Caco-2 (cell line): ENCODE data around the gene NTN5. TPM values are rescaled to one million over a fixed set of nuclear protein-coding genes. Genes with fewer than 3 reads are reported as not detected.

Source experiments
- BruUV-seq: library from RNA; stranded (reverse); fragments of 400-500 nt; replicated peaks from 2 replicates; lab custom pipeline; 2021; lab: Mats Ljungman, UMichigan
- CTCF ChIA-PET: fragments of 300-600 bp; sonication (Branson Sonifier 250); formaldehyde crosslinking; loops from one replicate; lab custom pipeline; 2022; ENCODE audit warnings: antibody characterized with exemption; lab: Charles Lee
- POLR2A ChIA-PET: fragments of 300-600 bp; sonication (Branson Sonifier 250); formaldehyde crosslinking; loops from one replicate; lab custom pipeline; 2022; ENCODE audit warnings: antibody characterized with exemption; lab: Charles Lee
- DNase-seq, 2 experiments: peaks; one replicate each; pipeline versions ENCODE4 v3.0.0 to v3.0.0-alpha.2; 2020 to 2022
- H3K27me3 ChIP-seq: replicated peaks from 2 replicates; pipeline ENCODE4 v1.6.0; 2011; ENCODE audit warnings: low read length; ENCODE audit not compliant: control insufficient read depth, insufficient read depth
- H3K36me3 ChIP-seq: 2 replicates; pipeline ENCODE4 v1.5.1; 2011; ENCODE audit warnings: low read length; ENCODE audit not compliant: control insufficient read depth, insufficient read depth
- H3K4me1 ChIP-seq: fragments of 250-450 bp; sonication (Bioruptor Pico); 2 replicates; pipeline ENCODE4 v1.5.1; 2020; ENCODE audit warnings: mild to moderate bottlenecking
- H3K4me3 ChIP-seq: 2 replicates; pipeline ENCODE4 v1.5.1; 2011; ENCODE audit warnings: low read depth, mild to moderate bottlenecking, control low read depth, low read length
- H3K9me3 ChIP-seq: fragments of 250-450 bp; sonication (Bioruptor Pico); 2 replicates; pipeline ENCODE4 v1.5.1; 2020; ENCODE audit warnings: mild to moderate bottlenecking, moderate library complexity
- H3K27ac Mint-ChIP-seq: one replicate; pipeline ENCODE4 v1.8.0; 2022; ENCODE audit warnings: mixed read lengths; ENCODE audit not compliant: unreplicated experiment
- H3K27me3 Mint-ChIP-seq: one replicate; pipeline ENCODE4 v1.8.0; 2022; ENCODE audit warnings: mixed read lengths; ENCODE audit not compliant: insufficient read depth, unreplicated experiment
- H3K36me3 Mint-ChIP-seq: one replicate; pipeline ENCODE4 v1.8.0; 2022; ENCODE audit warnings: mild to moderate bottlenecking, mixed read lengths; ENCODE audit not compliant: insufficient read depth, unreplicated experiment
- H3K4me1 Mint-ChIP-seq: one replicate; pipeline ENCODE4 v1.8.0; 2022; ENCODE audit warnings: low read depth, mixed read lengths; ENCODE audit not compliant: unreplicated experiment
- H3K4me3 Mint-ChIP-seq: one replicate; pipeline ENCODE4 v1.8.0; 2022; ENCODE audit warnings: mild to moderate bottlenecking, moderate library complexity, mixed read lengths; ENCODE audit not compliant: unreplicated experiment
- H3K9me3 Mint-ChIP-seq: one replicate; pipeline ENCODE4 v1.8.0; 2022; ENCODE audit warnings: mixed read lengths; ENCODE audit not compliant: unreplicated experiment
- intact Hi-C: fragments of 100-400 bp; cut with micrococcal nuclease; formaldehyde crosslinking; loops from one replicate; pipeline ENCODE4 v1.10.0; 2022; ENCODE audit not compliant: unreplicated experiment
- total RNA-seq: library from RNA; stranded (reverse); gene quantifications from 2 replicates; pipeline ENCODE4 v1.2.3, GENCODE V29; 2022
- TF ChIP-seq, protein P1 (sequence below), 2 experiments: fragments of 200-600 bp in 1 of 2; IDR thresholded peaks; 1 replicate in 1 of 2; 2 replicates in 1 of 2; pipeline versions ENCODE4 v1.5.1 to v1.8.0; 2011 to 2022; ENCODE audit warnings: antibody characterized with exemption in 1 of 2, control low read depth in 1 of 2, inconsistent platforms in 1 of 2, low read depth in 1 of 2, low read length in 1 of 2, mild to moderate bottlenecking in 1 of 2, moderate library complexity in 1 of 2; ENCODE audit not compliant: insufficient read depth in 1 of 2, severe bottlenecking in 1 of 2, unreplicated experiment in 1 of 2

NTN5 gene
- total RNA-seq, 1 experiment from 2014 or later: 0.34 TPM

DNA sequence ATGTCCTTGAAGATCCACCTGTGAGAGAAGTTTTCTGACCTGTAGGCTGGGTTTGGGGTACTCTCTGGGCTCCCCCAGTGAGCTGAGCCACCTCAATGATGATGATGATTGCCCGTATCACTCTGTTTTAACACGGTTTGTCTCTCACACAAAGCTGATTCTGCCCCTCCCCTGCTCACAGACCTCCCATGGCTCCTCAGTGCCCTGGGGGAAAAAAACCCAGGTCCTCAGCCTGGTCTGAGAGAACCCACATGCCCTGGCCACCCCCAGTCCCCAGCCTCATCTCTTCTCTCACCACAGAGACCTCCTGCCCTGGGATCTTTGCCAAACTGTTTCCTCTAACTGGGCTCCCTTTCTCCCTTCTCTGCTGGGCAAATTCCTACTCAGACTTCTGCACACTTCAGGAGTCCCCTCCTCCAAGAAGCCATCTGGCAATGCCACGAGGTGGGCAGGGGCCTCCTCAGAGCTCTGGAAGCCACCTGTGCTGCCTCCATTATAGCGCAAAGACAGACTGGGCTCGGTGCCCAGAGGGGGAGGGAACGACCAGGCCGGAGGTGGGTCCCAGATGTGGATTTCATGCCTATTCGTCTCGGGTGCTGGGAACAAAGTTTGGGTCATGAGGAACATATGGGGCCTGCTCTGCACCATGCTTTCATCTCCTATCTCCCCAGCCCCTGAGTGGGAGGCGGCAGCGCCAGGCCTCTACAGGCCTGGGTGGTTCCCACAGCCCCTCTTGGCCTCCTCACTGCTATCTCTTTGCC is 18.3 kb downstream of the NTN5 start:
- Mint-ChIP-seq H3K27ac (no peak overlapping the region), H3K36me3 (no peaks in the 10 kb centered on the region), H3K4me1 (no peaks in the 10 kb centered on the region), H3K9me3 (no peaks in the 10 kb centered on the region), H3K27me3 (no peaks in the 10 kb centered on the region), H3K4me3 (no peak overlapping the region)
- no peak overlapping the region for H3K4me3 ChIP-seq
- no TSS peak for BruUV-seq
- TF ChIP-seq, protein P1, sequence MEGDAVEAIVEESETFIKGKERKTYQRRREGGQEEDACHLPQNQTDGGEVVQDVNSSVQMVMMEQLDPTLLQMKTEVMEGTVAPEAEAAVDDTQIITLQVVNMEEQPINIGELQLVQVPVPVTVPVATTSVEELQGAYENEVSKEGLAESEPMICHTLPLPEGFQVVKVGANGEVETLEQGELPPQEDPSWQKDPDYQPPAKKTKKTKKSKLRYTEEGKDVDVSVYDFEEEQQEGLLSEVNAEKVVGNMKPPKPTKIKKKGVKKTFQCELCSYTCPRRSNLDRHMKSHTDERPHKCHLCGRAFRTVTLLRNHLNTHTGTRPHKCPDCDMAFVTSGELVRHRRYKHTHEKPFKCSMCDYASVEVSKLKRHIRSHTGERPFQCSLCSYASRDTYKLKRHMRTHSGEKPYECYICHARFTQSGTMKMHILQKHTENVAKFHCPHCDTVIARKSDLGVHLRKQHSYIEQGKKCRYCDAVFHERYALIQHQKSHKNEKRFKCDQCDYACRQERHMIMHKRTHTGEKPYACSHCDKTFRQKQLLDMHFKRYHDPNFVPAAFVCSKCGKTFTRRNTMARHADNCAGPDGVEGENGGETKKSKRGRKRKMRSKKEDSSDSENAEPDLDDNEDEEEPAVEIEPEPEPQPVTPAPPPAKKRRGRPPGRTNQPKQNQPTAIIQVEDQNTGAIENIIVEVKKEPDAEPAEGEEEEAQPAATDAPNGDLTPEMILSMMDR (IDR thresholded peaks at IDR 0.05; ENCODE audit: insufficient read depth in 1 of 2, low read depth in 1 of 2, low read length in 1 of 2, severe bottlenecking in 1 of 2, unreplicated experiment in 1 of 2): no peak
- no peaks in the 10 kb centered on the region for H3K4me1 ChIP-seq
- no peaks in the 10 kb centered on the region for H3K36me3 ChIP-seq
- H3K9me3 ChIP-seq: no peaks in the 10 kb centered on the region
- DNase-seq: no peak
- CTCF ChIA-PET: interaction anchor here (0.6 kb wide), 1 partner anchor 841 kb away, joined by 3 read pairs; no protein-coding TSS in a partner anchor
- H3K27me3 ChIP-seq: no peaks in the 10 kb centered on the region
- intact Hi-C loops: no loop called here
- POLR2A ChIA-PET: no interaction called here

DNA sequence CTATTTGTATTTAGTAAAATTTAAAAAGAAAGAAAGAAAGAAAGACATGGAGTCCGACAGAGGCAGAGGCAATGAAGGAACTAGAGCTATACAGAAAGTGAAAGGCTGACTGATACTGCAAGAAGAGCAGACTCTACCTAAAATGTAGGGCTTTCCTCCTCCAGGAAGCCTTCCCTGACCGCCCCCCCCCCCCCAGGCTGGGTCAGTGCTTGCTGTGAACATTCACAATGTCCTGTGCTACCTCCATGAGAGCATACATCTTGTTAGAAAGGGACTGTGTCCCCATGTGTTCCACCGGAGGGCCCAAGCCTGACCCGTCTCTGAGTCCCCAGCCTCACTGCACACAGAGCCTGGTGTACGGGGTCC is 21.2 kb downstream of the NTN5 start:
- BruUV-seq: no TSS peak
- H3K36me3 ChIP-seq: no peaks in the 10 kb centered on the region
- no peak overlapping the region for H3K27ac Mint-ChIP-seq
- H3K9me3 Mint-ChIP-seq: no peaks in the 10 kb centered on the region
- H3K4me1 Mint-ChIP-seq: peaks cover 6% of the 10 kb centered on the region
- TF ChIP-seq, protein P1 (IDR thresholded peaks at IDR 0.05; ENCODE audit: insufficient read depth in 1 of 2, low read depth in 1 of 2, low read length in 1 of 2, severe bottlenecking in 1 of 2, unreplicated experiment in 1 of 2): no peak
- no peak overlapping the region for H3K4me3 ChIP-seq
- DNase-seq: no peak
- no peak overlapping the region for H3K4me3 Mint-ChIP-seq
- no peaks in the 10 kb centered on the region for H3K4me1 ChIP-seq
- no peaks in the 10 kb centered on the region for H3K9me3 ChIP-seq
- ChIA-PET POLR2A (interaction anchor here (0.5 kb wide), 1 partner anchor 185 kb away, joined by 8 read pairs; the partner anchor contains the start of gene HSD17B14), CTCF (interaction anchor here (0.6 to 1.0 kb wide), 3 partner anchors 8 to 324 kb away, joined by 3 to 5 read pairs (median 4); no protein-coding TSS in a partner anchor)
- no peaks in the 10 kb centered on the region for H3K27me3 ChIP-seq
- intact Hi-C loops: no loop called here
- H3K27me3 Mint-ChIP-seq: no peaks in the 10 kb centered on the region
- H3K36me3 Mint-ChIP-seq: no peaks in the 10 kb centered on the region

DNA sequence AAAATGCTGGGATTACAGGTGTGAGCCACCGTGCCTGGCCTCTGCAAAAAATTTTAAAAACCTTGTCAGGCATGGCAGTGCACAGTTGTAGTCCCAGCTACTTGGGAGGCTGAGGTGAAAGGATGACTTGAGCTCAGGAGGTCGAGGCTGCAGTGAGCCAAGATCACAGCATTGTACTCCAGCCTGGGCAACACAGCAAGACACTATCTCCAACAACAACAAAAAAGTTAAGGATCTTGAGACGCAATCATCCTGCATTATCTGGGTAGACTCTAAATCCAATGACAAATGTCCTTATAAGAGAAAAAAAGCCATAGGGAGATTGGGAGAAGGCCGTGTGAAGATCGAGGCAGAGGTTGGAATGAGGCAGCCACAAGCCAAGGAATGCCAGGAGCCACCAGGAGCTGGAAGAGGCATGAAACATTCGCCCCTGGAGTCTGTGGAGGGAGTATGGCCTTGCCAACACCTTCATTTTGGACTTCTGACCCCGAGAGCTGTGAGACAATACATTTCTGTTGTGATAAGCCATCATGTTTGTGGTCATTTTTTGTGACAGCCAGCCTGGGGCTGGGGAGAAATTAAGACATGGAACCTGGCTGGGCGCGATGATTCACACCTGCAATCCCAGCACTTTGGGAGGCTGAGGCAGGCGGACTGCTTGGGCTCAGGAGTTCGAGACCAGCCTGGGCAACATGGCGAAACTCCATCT is 21.7 kb downstream of the NTN5 start:
- Mint-ChIP-seq H3K4me1 (peaks cover 8% of the 10 kb centered on the region), H3K36me3 (no peaks in the 10 kb centered on the region), H3K4me3 (no peak overlapping the region), H3K27me3 (no peaks in the 10 kb centered on the region), H3K9me3 (no peaks in the 10 kb centered on the region), H3K27ac (no peak overlapping the region)
- TF ChIP-seq, protein P1 (IDR thresholded peaks at IDR 0.05; ENCODE audit: insufficient read depth in 1 of 2, low read depth in 1 of 2, low read length in 1 of 2, severe bottlenecking in 1 of 2, unreplicated experiment in 1 of 2): no peak
- ChIA-PET CTCF (interaction anchor here (0.6 to 1.0 kb wide), 3 partner anchors 8 to 323 kb away, joined by 3 to 5 read pairs (median 4); no protein-coding TSS in a partner anchor), POLR2A (no interaction called here)
- no TSS peak for BruUV-seq
- Histone ChIP-seq H3K4me1 (no peaks in the 10 kb centered on the region), H3K9me3 (no peaks in the 10 kb centered on the region), H3K36me3 (no peaks in the 10 kb centered on the region), H3K27me3 (no peaks in the 10 kb centered on the region), H3K4me3 (no peak overlapping the region)
- intact Hi-C loops: no loop called here
- no peak for DNase-seq
